ENCODE measurements around the gene NXF3.
"Not testable (repeated sequence)": the region's sequence is repeated elsewhere in the genome, so short reads cannot be mapped to it uniquely, and the experiment has no call there.

The NXF3 gene, protein sequence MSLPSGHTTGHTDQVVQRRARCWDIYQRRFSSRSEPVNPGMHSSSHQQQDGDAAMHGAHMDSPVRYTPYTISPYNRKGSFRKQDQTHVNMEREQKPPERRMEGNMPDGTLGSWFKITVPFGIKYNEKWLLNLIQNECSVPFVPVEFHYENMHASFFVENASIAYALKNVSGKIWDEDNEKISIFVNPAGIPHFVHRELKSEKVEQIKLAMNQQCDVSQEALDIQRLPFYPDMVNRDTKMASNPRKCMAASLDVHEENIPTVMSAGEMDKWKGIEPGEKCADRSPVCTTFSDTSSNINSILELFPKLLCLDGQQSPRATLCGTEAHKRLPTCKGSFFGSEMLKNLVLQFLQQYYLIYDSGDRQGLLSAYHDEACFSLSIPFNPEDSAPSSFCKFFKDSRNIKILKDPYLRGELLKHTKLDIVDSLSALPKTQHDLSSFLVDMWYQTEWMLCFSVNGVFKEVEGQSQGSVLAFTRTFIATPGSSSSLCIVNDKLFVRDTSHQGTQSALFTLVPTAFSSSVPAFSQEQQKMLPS

DNA sequence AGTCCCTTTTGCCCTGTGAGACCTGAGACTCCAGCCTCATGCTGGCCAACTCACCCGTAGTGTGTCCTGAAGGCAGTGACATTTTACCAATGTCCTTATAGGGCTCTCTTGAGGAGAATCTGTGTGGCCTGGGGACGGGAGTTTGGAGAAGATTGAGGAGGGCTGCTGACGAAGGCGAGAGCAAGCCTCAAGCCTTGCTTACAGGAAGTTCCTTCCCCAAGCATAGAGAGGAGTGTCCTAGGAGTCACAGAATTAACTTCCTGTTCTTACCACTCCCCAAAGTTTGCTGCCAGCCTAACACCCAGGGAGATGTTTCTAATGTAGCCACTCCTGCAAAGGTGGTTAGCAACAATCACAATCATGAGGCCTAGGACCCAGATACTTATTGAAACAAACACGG, at the start of gene NXF3:
NXF3 (minus strand) TSS at position 202 of the 400 bp plus-strand sequence; CDS start at position 82, 120 bp downstream.
- peak; percentile 3 for DNase-seq (ENCODE audit: low spot score)

DNA sequence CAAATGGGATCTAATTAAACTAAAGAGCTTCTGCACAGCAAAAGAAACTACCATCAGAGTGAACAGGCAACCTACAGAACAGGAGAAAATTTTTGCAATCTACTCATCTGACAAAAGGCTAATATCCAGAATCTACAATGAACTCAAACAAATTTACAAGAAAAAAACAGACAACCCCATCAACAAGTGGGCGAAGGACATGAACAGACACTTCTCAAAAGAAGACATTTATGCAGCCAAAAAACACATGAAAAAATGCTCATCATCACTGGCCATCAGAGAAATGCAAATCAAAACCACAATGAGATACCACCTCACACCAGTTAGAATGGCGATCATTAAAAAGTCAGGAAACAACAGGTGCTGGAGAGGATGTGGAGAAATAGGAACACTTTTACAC, 43.6 kb upstream of the NXF3 start:
- DNase-seq (ENCODE audit: low spot score) = not testable (repeated sequence)

DNA sequence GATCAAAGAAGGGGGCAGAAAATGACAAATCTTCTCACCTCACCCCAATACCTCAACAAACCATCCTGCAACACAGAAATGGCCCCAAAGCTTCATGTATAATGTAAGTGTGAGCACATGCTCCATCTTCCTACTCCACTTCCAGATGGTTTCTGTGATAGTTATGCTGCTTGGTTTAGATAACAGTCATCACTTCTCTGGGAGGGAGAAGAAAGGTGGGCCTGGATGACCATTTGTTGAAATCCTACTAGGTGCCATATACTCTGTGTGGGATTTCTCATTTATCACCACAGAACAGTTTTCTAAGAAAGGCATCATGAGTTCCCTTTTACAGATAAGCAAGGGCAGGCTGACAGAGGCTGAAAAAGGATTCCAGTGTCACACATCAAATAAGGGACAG, 31.3 kb upstream of the NXF3 start:
- DNase-seq (ENCODE audit: low spot score) = no peak

DNA sequence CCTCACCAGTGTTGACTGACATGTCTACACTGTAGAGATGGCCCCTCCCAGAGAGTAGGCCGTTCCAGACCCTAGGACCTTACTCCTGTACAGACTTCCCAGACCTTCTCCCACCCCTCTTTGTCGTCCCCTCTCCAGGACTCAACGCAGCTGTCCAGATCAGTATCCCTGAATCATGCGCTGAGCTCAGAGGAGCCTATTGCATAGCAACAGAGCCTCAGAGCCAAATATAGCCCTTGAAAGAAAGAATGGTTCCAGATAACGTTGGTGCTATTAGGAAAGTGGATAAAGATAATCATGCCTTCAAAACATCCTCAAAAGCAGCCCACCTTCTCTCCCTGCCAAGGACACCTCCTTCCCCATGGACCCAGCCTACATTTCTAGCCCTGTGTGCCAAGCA, 27.8 kb upstream of the NXF3 start:
- no peak for DNase-seq (ENCODE audit: low spot score)

DNA sequence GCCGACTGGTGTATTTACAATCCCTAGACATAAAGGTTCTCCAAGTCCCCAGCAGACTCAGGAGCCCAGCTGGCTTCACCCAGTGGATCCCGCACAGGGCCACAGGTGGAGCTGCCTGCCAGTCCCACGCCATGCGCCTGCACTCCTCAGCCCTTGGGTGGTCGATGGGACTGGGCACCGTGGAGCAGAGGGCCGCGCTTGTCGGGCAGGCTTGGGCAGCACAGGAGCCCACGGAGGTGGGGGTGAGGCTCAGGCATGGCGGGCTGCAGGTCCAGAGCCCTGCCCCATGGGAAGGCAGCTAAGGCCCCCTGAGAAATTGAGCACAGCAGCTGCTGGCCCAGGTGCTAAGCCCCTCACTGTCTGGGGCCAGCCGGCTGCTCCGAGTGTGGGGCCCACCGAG, 24.0 kb upstream of the NXF3 start:
- DNase-seq (ENCODE audit: low spot score) = not testable (repeated sequence)

DNA sequence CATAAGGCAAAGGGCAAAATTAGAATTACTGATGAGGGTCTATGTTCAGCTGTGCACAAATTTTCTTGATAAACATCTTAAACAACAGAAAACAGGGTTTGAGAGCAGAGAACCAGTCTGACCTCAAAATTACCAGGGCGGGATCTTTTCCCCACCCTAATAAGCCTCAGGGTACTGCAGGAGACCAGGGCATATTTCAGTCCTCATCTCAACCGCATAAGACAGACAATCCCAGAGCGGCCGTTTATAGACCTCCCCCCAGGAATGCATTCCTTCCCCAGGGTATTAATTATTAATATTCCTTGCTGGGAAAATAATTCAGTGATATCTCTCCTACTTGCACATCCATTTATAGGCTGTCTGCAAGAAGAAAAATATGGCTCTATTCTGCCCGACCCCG, 16.6 kb upstream of the NXF3 start:
- not testable (repeated sequence) for DNase-seq (ENCODE audit: low spot score)

DNA sequence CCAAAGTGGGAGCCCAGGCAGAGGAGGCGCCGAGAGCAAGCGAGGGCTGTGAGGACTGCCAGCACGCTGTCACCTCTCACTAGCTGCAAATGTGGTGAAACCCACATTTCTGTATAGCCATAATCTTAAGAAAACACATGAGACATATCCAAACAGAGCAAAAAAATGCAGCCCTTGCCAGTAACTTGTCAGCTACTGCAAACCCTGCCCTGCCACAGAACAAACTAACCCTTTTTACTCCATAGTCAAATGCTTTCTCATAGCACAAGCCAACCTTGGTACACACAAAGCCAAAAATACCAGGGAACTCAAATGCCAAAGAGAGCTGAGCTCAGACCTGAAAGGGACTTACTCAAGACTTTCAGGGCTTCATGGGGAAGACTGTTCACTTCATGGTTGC, 14.9 kb upstream of the NXF3 start:
- no peak for DNase-seq (ENCODE audit: low spot score)

DNA sequence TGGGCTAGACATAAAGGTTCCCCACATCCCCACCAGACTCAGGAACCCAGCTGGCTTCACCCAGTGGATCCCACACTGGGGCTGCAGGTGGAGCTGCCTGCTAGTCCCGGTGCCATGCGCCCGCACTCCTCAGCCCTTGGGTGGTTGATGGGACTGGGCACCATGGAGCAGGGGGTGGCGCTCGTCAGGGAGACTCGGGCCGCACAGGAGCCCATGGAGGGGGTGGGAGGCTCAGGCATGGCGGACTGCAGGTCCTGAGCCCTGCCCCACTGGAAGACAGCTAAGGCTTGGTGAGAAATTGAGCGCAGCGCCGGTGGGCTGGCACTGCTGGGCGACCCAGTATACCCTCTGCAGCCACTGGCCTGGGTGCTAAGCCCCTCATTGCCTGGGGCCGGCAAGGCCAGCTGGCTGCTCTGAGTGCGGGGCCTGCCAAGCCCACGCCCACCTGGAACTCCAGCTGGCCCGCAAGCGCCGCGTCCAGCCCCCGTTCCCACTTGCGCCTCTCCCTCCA, 14.3 kb upstream of the NXF3 start:
- not testable (repeated sequence) for DNase-seq (ENCODE audit: low spot score)

DNA sequence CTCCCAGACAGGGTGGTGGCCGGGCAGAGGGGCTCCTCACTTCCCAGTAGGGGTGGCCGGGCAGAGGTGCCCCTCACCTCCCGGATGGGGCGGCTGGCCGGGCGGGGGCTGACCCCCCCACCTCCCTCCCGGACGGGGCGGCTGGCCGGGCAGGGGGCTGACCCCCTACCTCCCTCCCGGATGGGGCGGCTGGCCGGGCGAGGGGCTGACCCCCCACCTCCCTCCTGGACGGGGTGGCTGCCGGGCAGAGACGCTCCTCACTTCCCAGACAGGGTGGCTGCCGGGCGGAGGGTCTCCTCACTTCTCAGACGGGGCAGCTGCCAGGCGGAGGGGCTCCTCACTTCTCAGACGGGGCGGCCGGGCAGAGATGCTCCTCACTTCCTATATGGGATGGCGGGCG, 11.4 kb upstream of the NXF3 start:
- not testable (repeated sequence) for DNase-seq (ENCODE audit: low spot score)

DNA sequence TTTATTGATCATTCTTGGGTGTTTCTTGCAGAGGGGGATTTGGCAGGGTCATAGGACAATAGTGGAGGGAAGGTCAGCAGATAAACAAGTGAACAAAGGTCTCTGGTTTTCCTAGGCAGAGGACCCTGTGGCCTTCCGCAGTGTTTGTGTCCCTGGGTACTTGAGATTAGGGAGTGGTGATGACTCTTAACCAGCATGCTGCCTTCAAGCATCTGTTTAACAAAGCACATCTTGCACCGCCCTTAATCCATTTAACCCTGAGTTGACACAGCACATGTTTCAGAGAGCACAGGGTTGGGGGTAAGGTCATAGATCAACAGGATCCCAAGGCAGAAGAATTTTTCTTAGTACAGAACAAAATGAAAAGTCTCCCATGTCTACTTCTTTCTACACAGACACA, 10.9 kb upstream of the NXF3 start:
- DNase-seq (ENCODE audit: low spot score) = not testable (repeated sequence)

DNA sequence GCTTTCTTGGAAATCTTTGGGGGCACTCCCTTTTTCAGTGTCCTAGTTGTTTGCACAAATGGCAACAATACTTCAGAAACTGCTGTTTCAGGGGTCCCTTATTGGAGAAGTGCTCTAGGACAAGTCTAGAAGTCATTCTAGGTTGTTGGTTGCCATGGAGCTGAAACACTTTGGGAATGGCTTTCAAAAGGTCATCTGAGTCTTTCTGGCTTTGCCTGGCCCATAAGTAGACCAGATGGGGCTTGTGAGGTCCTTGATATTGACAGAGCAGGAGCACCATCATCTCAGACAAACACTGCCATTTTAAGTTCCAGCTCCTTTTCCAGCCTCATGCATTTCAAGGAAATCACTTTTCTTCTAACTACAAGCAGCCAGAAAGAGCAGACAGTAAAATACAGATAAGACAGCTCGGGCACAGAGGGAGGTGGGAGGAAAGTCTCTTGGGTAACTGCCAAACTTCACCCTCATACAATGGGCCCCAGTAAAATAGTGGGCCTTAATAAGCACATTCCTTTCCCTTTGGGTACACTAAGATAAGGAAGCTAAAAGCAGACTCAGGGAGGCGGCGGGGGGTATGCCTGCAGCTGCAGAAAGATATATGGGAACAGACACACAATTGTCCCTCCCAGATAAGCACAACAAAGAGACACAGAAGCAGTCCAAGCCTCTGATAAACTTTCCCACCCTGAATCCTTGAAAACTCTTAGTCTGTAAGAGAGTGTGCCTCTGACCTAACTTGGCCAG, 8.5 kb upstream of the NXF3 start:
- DNase-seq (ENCODE audit: low spot score) = no peak

DNA sequence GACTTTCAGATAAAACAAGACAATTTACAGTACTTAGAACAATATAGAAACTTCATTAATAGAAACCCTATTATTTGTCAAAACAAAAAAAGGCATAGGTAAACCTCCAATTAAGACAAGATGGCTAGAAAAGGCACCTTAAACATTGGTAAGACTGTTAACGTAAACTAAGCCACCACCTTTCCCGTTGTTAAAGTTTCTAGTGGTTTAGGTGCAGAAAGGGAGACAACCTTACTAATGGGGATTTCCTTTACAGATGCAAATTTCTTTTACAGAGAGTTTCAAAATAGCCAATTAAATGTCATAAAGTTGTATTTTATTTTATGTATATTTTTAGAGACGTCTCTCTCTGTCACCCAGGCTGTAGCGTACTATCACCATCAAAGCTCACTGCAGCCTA, 7.5 kb upstream of the NXF3 start:
- no peak for DNase-seq (ENCODE audit: low spot score)

DNA sequence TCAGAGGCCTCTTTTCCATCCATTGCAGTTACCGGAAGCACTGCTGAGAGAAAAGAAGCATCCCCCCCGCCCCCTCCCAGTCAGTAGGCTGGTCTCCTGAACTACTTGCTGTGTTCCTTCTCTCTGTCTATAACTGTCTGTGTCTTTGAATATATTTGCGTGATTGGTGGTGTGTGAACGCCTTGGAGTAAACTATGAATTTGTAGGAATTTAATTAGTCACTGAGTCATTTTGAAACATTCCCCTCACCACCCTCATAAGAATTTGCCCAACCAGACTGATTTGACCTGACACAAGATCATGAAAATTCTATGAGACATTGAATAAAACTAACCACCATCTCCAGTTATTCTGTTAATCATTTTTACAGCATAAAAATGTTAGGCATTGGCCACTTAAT, 6.7 kb upstream of the NXF3 start:
- peak; percentile 7 for DNase-seq (ENCODE audit: low spot score)

DNA sequence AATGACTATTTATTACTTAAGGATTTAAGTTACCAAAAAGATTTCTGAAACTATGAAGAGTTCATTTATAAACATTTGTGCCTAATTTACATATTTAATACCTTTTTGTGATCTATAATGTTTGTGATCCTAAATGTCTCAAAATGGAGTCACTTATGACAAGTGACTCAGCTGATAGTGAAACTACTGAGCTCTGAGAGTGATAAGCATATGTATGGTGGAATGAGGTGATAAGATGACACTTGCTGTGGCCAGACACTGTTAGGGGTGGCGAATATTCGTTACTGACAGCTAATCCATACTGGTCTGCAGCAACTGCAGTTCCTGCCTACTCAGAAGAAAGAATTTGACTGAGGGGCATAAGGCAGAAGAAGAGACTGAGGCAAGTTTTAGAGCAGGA, 5.5 kb upstream of the NXF3 start:
- no peak for DNase-seq (ENCODE audit: low spot score)

DNA sequence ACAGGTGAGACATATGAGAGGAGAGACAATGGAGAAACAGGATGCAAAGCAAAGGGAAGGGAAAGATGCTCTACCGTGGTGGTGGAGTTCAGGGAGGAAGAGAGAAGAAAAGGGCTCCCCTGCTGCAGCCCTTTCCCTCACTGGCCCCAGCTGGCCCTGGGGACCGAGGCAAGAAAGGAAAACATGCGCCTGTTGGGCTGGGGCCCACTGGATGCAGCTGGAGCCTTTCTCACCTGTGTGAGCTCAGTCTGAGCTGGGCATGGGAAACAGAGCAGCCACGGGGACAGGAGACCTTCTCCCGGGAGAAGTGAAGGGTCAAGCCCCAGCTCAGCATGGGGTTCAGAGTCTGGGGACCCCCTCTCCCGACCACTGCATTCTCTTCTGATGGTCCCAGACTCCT, 11.9 kb downstream of the NXF3 start:
- no peak for DNase-seq (ENCODE audit: low spot score)

DNA sequence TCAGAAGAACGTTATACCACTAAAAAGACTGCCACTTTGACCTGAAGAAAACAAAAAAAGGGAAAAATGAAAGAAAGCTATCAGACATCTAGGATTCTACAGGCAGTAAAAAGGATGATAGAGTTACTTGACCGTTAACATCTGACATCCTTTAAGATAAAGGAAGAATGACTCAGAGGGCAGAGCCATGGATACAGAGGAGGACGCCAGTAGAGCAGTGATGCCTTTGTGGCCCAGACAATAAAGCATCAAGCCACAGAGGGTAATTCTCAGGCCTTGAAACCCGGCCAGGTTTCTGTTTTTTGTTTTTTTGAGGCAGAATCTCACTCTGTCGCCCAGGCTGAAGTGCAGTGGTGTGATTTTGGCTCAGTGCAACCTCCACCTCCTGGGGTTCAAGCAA, 19.5 kb downstream of the NXF3 start:
- peak; percentile 7 for DNase-seq (ENCODE audit: low spot score)

DNA sequence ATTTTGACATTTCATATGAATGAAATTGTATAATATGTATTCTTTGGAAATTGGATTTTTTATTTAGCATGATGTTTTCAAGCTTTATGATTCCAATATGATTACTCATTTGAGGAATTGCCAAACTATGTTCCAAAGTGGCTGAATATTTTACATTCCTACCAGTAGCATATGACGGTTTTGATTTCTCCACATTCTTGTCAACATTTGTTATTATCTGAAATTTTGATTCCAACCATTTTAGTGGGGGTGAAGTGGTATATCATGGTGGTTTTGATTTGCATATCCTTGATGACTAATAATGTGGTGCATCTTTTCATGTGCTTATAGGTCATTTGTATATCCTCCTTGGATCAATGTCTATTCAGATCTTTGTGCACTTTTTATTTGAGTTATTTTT, 26.3 kb downstream of the NXF3 start:
- DNase-seq (ENCODE audit: low spot score) = no peak

DNA sequence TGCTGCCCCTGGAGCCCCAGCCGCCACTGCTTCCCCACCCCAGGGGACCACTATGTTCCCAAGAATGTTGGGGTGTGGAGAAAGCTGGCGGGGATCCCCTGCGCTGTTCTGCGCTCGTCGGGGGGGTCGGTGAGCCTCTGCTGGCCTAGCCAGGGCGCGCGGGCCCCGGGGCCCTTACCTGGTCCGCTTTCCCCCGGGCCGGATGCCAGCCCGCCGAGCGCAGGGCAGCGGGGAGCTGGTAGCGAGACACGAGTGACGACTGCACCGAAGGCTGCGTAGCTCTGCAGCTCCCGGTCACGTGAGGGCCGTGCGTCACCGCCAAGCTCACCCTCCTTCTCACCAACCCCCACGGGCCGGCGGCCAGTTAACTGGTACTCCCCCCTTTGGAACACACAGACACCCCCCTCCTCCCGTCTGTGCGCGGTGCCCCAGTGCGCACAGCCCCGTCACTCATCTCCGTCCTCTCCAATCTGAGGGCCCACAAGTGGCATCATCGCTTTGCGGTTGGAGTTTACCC, 29.0 kb downstream of the NXF3 start, which contains the start of gene BEX1:
BEX1 (minus strand) TSS at position 254 of the 517 bp plus-strand sequence. CDS start 897 bp downstream, outside the sequence.
- peak; percentile 27 for DNase-seq (ENCODE audit: low spot score)

DNA sequence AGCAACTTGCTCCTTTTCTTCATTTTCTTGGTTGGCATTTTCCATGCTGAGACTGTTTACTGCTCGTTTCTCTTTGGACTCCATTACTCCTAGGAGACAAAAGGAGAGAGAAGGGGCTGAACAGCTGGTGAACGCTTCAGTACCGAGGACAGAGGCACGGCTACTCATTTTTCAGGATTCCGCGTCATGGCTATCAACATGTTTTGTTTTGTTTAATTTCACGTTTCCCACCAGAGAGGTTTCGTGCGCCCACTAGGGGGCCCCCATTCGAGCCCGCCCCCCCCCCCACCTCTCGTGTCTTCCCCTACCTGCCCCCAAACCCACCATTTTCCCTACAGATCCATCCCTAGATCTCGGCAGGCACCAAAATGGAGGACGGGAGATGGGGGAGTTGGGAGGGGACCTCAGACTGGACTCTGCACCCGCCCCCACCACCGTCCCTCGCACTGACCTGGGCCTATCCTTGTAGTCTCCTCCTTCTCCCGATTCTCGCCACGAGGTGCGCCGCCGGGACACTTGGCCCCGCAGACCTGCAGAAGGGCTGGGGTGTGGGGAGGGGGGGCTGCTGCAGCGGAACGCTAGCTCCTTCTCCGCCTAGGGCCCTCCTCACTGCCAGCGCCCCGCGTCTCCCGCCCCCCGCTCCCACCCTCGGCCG, 29.6 kb downstream of the NXF3 start:
- DNase-seq (ENCODE audit: low spot score) = peak; percentile 42

DNA sequence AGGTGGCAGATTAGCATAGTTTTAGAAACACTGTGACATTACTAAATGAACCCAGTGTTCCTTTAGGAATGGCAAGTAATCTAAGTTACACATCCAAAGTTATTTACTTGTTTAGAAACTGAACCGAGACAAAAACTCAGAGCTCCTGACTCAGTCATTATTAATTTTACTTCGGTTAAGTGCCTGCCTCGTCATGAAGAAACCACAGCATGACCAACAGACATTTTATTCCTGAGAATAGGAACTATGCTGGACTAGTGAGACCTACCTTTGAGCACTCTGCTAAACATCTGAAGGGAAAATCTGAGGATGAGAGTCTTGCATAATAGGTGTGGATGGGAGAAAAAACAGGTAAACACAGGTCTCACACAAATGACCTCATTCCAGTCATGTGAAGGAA, 31.5 kb downstream of the NXF3 start:
- no peak for DNase-seq (ENCODE audit: low spot score)

DNA sequence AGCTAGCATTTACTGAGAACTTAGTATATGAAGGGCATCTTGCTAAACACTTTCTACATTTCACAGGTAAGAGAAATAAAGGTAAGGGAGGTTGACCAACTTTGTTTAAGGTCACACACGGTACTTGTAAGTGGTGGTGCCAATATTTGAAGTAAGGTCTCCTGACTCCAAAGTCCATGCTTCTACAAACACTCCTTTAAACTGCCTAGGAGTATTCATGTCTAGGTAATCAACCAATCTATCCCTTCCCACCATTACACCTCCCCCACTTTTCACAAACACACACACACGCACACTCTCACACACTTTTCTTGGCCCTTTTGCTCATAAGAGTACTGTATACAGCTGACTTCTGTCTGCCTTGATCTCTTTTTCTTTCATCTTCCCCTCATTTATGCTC, 36.0 kb downstream of the NXF3 start:
- no peak for DNase-seq (ENCODE audit: low spot score)

DNA sequence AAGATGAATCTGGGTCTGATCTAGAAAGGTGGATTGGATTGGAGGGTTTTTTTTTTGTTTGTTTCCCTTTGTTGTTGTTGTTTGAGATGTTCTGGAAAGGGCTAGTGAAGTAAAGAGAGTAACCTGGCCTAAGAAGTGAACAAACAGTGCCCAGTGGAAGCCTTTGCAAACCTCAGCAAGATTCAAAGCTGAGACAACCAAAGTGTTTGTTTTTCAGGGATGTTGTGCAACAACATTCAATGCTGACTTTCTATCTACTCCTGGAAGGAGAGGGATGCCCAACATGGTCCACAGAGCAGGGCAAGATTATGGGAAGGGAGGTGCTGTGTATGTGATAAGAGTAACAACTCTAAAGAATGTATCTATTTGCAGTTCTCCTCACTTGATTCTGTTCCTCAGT, 40.3 kb downstream of the NXF3 start:
- no peak for DNase-seq (ENCODE audit: low spot score)
